HL-60 (cell line): Measurements from ENCODE around the gene SIX2.

ENCODE experiments used
- CTCF ChIP-seq: IDR thresholded peaks from one replicate; pipeline ENCODE4 v1.5.1; 2011; ENCODE audit warnings: low read length, control low read depth, inconsistent platforms; ENCODE audit not compliant: insufficient read depth
- GABPA ChIP-seq: IDR thresholded peaks from 2 replicates; pipeline ENCODE4 v1.6.1; 2012; ENCODE audit warnings: low read depth
- POLR2AphosphoS5 ChIP-seq: IDR thresholded peaks from 2 replicates; pipeline ENCODE4 v1.6.1; 2012; ENCODE audit warnings: low read depth
- REST ChIP-seq: IDR thresholded peaks from 2 replicates; pipeline ENCODE4 v1.6.1; 2012; ENCODE audit warnings: low read depth; ENCODE audit not compliant: insufficient replicate concordance

- TF ChIP-seq CTCF, result no peak
- no peak for TF ChIP-seq GABPA
- TF ChIP-seq POLR2AphosphoS5, result no peak
- TF ChIP-seq REST, result no peak
These were observed 4.6 kb downstream of the SIX2 start for GRCh38 chr2:45004562-45005191.
